DMS114 treated with DMSO at 0.1 percent for 48 hours (cell line): ENCODE data around the gene MIER2.
"Not testable (repeated sequence)": the region's sequence is repeated elsewhere in the genome, so short reads cannot be mapped to it uniquely, and the experiment has no call there.

Experiments
- DNase-seq: peaks from one replicate; lab custom pipeline; 2025; ENCODE audit not compliant: unreplicated experiment; lab: John Stamatoyannopoulos, UW

MIER2 gene

DNA sequence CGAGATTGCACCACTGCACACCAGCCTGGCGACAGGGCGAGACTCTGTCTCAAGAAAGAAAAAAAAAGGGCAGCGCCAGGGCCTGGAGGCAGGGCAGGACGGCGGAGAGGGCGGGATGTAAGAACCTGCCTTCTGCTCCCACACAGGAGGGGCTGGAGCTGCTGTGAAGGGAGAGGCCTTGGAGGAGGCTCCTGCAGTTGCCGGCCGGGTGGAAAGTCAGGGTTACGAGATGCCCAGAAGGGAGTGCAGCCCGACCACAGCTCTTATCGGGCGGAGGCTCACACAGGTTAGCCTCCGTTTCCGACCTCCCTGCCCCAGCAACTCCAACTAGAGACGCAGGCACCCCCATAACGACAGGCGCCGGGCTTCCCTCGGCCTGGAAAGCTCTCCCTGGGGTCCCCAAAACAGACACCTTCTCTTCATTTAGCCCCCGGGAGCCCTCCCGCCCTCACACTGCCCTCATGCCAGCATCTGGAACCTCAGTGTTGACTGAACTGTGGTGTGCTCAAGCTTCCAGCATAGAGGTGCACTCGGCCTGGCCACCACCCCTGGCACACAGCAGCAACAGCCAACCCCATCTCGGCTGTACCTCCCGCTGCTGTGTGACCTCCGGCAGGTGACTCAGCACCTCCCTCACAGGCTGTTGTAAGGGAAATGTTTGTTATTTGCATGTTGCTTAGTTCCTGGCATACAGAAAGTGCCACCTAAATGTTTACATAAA lies 54.8 kb downstream of the MIER2 start:
- DNase-seq: no peak

DNA sequence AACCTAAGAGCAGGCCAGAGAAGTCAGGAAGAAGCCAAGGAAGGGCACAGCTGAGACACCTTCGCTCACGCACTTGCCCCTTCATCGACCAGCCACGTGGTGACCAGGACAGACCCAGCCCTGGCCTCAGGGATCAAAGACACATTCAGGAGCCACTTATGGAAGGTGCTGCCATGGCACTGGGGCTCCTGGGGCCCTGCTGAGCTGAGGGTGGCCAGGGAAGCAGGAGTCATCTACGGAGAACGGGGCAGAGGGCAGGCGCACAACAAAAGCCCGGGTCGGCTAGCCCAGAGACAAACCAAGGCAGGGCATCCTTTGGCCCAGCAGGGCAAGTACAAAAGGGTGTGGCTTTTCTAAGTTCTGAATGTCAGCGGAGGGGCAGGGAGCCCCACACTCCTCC lies 55.7 kb downstream of the MIER2 start:
- no peak for DNase-seq

DNA sequence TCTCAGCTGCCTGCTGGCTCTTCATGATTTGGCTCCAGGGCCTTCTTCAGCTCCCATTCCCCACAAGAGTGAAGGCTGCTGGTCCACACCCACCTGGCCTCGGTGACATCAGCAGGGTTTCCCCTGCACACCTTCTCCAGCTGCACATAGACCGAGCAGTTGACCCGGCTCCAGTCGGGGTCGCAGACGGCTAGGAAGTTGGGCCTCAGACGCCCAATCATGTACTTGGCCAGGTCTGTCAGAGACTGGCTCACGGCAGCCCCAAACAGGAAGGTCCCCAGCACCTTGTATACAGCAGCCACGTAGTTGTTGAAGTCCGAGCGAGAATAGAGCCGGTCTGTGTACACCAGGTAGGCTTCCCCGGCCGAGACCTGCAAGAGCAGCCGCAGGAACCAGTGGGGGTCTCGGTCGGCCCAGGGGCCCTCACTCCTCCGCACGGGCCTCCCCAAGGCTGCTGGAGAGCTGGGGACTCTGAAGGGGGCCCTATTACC lies 57.2 kb downstream of the MIER2 start:
- no peak for DNase-seq

DNA sequence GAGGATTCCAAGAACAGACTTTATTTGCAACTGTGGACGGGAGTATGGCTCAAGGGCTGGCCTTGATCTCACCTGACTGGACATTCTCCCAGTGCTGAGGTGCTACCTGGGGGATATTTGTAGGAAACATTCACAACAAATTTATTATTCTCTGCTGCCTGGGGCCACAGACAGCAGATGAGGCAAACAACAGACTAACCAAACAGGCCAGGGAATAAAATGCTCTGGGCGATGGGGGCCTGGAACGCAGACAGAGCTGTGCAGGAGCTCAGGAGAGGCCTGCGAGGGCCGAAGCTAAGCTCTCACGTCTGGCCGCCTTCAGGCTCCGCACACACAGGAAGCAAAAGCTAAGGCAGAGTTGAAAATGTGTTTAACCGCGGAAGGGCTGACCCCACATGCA lies 61.2 kb downstream of the MIER2 start:
- DNase-seq: no peak

DNA sequence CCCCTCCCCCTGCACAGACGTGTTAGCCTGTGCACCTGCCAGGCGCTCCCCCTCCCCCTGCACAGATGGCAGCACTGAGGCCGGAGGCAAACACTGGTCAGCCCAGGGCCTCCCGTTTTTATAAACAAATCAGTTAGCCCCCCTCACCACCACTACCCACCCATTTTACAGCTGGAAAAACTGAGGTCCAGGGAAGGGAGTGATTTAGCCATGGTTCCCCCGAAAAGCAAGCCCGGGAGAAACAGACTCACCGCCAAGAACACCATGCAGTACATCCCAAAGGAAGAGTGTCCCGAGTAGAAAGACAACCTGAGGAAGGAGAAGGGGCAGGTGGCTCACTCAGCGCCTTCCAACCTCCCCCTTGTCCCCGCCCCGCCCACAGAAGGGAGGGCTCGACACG lies 62.1 kb downstream of the MIER2 start:
- no peak for DNase-seq

DNA sequence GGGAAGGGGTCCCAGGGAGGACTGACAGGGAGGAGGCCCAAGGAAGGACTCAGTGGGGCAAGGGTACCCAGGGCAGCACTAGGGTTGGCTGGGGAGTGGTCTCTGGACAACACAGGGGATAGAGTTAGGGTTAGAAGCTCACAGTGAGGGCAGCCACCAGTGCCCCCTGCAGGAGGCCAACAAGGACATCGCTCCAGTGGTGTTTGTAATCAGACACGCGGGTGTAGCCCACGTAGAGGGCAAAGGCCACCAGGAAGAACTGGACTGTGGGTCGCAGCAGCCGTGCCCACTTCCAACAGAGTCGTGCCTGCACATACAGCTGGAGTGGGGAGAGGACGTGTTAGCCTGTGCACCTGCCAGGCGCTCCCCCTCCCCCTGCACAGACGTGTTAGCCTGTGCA lies 62.6 kb downstream of the MIER2 start:
- DNase-seq: no peak

DNA sequence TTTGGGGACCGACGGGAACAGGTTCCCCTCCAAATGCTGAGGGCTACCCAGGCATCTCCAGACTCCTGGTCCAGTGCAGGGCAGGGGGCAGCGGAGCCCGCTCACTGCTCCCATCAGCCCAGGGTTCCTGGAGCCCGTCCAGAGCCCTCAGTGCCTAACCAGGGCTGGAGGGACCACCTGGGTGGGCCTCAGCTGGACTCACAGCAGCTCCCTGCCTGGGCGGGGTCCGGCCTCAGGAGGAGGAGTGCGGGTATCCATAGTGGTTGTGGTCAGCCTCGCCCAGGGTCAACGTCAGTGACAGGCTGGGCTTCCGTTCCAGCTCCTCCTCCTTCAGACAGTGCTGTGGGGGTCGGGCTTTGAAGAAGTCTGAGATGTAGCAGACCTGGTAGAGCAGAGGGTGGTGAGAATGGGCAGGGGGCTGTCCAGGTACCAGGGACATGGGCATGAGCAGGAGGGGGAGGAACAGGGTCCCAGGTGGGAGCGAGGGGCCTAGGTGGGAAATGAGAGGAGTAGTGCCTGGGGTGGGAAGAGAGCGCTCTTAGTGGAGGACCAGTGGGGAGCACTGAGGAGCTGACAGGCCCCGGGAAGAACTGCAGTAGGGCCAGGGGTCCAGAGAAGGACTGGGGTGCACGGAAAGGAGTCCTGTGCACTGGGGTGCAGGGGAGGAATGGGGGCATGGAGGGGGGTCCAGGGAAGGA lies 63.3 kb downstream of the MIER2 start:
- DNase-seq: no peak

DNA sequence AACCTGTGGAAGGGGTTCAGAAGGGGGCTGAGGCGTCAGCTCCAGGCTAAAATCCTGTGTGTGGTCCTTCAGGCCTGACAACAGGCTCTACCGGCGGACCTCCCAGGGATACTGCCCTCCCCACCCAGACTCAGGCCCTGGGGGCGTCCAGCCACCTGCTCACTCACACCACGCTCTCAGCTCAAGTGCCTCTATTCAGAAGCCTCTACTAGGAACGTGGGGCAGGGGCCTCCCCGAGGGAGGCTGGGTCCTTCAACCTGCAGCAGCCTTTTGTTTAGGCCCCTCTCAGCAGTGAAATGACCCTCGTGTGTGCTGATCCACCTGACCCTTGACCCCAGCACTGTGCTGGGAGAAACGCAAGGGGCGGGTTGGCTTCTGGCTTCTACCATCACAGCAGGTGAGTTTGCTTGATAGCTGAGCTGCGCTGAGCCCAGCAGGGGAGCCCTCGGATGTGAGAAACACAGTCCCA lies 64.0 kb downstream of the MIER2 start:
- no peak for DNase-seq

DNA sequence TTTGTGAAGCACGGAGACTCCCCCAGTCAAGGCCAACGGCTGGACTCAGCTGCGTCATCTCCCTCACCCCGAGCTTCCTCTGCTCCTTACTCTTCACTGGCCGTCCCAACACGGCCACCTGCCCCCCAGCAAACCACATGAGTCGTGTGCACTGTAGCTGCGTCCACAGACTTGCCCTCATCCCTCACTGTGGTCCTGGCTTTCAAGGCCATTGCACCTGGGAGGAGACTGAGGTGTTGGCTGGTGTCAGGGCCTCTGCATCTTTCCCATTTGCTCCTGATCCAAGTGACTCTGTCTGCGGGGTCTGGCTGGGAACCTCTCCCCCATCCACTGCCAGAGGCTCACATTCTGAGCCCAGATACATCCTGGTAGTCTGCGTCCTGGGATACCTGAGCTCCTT lies 64.9 kb downstream of the MIER2 start:
- no peak for DNase-seq

DNA sequence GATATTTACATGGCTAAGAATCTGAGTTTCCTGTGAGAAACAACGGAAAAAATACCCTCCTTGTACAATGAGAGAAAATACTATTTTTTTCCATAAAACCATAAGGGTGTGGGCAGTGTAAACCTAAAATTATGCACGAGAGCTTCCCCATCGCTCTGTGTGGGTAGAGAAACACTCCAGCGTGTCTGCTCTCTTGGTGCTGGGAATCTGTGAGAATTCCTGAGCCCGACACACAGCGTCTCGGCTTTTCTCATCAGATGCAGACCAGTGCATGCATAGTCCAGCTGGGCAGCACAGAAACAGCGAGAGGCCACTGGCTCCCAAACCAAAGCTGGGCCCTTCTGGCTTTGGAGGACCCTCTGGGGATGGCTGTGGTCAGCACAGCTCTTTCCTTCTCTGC lies 65.4 kb downstream of the MIER2 start:
- DNase-seq: no peak

DNA sequence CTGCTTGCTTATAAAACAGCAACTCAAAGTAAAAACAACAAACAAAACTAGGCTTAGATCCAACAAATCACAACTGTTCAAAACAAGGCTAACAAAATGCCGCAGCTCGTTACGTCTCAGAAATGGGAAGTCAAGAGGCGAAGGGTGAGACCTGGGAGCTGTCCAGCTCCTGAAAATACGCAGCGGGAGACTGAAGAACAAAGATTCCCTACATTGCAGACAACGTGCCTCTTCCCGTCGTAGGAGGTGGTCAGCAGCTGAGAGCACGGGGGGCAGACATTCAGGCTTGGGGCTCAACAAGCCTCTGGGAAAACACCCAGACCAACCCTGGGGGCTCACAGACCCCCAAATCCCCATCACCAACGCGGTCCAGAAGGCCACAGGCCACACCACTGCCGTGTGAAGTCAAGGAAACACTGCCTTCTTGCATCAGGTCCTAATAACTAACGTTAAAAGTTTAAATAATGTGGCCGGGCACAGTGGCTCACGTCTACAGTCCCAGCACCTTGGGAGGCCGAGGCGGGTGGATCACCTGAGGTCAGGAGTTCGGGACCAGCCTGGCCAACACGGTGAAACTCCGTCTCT lies 66.9 kb downstream of the MIER2 start:
- no peak for DNase-seq

DNA sequence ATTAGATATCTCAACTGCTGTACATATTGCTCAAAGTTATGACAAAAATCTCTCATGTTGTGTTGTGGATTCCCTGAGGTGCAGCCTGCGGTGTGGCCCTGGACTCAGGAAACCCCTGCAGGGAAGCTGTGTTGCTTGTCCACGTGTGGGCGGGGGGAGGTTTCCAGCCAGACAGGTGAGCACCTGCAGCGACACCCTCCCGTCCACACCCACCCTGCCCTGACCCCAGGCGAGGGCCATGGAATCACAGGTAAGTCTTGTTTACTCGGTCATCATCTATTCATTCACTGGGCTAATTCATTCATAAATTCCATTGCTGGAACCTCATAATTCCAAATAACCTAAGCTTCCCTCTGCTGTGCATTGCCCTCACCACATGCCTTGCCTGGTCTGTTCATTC lies 67.5 kb downstream of the MIER2 start:
- DNase-seq: no peak

DNA sequence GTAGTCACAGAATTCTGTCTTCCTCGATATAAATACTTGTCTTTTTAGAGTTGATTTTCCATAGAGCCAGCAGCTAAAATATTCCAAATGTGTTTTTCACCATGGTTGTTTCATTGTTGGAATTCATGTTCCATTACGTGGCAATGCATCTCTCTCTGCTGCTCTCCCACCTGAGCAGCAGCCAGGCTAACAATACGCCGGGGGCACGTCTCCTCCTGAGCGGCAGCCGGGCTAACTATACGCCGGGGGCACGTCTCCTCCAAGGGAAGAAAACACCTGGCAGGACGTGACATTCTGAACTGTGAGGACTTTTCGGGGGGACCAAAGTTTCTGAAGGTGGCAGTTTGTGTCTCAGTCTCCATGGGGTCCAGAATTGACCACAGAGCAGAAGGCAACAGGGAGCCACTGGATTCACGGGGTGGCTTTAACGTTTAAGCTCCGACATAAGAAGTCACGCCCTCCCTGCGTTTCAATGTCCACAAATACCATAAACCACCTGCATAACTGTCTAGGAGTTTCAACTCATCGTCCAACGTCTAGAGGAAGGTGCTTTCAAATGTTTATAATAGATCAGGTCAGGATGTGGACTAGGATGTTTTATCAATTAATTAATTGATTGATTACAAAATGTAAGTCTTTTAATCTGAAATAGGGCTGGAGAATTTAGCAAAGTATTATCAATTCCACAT lies 68.5 kb downstream of the MIER2 start:
- no peak for DNase-seq

DNA sequence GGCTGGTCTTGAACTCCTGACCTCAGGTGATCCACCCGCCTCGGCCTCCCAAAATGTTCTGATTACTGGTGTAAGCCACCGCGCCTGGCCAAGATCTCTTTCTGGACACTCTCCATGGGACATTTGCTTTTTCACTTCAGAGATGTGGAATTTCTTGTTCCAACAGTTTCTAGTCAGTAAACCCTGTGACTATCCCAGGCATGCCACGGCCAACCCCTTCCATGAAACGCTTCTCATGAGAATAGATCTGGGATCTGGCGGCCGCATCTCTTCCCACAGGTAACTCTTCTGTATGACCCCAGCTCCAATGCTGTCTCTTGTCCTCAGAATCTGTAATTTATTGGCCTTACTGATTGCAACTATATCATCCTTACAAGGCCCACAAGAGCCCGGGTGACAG lies 69.6 kb downstream of the MIER2 start:
- no peak for DNase-seq

DNA sequence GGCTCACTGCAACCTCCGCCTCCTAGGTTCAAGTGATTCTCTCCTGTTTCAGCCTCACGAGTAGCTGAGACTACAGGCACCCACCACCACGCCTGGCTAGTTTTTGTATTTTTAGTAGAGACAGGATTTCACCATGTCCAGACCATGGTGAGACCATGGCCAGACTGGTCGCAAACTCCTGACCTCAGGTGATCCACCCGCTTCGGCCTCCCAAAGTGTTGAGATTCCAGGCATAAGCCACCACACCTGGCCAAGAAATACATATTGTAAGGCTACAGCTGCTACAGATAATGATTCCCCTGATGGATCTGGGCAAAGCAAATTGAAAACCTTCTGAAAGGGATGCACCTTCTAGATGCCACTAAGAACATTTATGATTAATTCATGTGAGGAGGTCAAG lies 71.2 kb downstream of the MIER2 start:
- no peak for DNase-seq

DNA sequence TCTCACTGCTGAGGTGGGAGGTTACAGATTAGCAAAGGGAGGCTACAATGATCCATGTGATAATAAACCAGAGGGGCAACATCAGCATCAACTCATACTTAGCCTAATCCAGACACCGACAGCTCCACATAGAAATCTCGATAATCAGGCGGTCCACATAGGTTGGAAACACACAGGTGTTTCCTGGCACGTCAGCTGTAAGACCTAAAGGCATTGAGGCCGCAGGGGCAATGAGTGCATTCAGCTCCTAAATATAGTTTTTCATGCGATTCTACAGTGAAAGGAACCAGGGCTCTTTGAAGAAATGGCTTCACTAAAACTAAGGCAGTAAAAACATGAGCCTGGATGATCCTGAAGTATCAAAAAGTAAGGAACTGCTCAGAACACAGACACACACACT lies 72.7 kb downstream of the MIER2 start:
- DNase-seq: no peak

DNA sequence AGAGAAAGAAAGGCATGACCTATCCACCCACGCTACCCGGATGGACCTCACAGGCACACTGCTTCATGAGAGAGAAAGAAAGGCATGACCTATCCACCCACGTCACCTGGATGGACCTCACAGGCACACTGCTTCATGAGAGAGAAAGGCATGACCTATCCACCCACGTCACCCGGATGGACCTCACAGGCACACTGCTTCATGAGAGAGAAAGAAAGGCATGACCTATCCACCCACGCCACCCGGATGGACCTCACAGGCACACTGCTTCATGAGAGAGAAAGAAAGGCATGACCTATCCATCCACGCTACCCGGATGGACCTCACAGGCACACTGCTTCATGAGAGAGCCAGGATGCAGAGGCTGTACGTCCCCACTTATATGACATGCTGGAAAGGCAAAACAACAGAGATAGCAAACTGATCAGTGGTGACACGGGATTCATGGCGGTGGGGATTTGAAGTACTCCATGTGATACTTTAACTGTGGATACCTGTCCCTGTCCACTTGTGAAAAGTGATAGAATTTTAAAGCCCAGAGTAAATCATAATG lies 73.8 kb downstream of the MIER2 start:
- not testable (repeated sequence) for DNase-seq

DNA sequence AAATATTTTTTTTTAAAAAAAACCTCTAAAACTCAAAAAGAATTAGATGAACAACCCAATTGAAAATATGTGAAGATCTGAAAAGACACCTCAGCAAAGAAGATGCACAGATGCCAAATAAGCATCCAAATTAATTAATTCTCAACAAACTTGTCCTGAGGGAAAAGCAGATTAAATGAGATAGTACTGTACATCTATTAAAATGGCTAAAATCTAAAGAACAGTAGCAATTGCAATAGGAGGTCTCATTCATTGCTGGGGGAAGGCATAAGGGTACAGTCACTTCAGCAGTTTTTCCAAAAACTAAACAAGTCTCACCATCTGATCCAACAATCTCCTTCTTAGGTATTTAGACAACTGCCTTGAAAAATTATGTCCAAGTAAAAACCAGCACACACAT lies 75.4 kb downstream of the MIER2 start:
- DNase-seq: no peak

DNA sequence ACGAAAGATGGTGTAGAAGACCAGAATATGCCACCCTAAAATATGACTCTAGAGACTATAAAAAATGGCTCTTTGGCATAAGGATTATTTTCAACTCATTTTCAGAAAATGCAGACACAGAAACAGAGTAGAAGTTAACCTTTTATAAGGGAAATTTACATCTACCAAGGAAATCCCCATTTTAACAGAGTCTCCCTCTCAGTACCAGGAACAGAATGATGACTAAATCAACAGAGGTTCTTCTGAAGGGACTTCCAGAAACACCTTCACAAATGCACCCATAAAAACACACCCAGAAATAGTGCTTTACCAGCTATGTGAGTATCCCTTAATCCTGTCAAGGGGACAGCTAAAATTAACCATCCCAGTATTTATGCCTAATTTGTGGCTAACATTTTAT lies 82.5 kb downstream of the MIER2 start:
- DNase-seq: no peak

DNA sequence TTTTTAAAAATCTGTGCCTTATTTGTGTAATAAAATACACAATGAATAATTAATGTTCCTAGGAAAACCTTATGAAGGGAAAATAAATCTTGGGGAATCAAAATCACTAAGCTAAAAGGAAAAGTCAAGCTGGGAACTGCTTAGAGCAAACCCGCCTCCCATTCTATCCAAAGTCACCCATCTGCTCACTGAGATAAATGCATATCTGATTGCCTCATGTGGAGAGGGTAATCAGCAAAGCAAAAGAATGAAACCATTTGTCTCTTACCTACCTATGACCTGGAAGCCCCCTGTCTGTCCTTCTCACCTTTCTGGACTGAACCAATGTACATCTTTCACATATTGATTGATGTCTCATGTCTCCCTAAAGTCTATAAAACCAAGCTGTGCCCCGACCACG lies 87.8 kb downstream of the MIER2 start:
- not testable (repeated sequence) for DNase-seq
